HG02763 (cell line): ENCODE results near the gene ZNRF2.

Experiments used
- ATAC-seq: cut with Tn5 transposase; IDR thresholded peaks from one replicate; pipeline ENCODE4 v1.9.1; 2021; ENCODE audit warnings: mild to moderate bottlenecking, moderate library complexity; ENCODE audit not compliant: unreplicated experiment

The ZNRF2 gene

DNA sequence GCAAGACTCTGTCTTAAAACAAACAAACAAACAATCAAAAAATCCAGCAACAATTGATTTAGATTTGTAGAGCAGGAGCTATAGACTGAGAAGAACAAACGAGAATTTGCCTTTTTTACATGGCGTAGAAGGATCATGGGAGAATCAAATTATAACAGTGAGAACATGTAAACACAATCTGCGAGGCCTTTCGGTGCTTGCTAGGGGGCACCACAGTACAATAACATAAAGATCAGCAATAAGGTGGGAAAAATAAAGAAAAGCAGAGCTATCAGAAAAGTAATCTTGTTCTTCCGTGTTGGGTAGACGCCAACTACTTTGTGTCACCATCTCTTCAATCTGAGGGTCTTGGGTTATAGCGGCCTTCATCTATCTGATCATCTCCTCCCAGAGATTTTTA lies 112.0 kb downstream of the ZNRF2 start:
- ATAC-seq, result no peak

DNA sequence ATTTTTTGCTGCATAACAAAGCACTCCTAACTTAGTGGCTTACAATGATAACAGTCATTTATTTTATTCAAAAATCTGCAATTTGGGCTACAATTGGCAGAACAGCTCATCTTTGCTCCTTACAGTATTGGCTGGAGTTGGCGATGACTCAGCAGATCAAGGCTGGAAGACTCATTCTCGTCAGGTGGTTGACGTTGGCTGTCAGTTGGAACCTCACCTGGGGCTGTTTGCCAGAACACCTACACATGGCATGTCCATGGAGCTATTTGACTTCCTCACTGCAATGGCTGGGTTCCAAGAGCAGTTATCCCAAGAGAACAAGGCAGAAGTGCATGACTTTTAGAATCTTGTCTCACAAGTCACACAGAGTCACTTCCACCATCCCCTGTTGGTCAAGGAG lies 119.1 kb downstream of the ZNRF2 start:
- ATAC-seq, result no peak

DNA sequence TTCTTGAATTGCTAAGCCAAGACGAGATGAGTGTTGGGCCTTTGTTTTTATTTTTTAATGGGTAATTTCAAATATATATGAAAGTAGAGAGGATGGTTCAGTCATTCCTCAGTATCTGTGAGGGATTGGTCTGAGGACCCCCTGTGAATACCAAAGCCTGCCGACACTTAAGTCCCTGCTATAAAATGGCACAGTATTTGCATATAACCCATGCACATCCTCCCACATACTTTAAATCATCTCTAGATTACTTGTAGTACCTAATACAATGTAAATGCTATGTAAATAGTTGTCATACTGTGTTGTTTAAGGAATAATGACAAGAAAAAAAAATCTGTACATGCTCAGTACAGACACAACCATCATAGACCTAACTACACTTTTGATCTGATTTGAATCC lies 120.8 kb downstream of the ZNRF2 start:
- ATAC-seq, result no peak

DNA sequence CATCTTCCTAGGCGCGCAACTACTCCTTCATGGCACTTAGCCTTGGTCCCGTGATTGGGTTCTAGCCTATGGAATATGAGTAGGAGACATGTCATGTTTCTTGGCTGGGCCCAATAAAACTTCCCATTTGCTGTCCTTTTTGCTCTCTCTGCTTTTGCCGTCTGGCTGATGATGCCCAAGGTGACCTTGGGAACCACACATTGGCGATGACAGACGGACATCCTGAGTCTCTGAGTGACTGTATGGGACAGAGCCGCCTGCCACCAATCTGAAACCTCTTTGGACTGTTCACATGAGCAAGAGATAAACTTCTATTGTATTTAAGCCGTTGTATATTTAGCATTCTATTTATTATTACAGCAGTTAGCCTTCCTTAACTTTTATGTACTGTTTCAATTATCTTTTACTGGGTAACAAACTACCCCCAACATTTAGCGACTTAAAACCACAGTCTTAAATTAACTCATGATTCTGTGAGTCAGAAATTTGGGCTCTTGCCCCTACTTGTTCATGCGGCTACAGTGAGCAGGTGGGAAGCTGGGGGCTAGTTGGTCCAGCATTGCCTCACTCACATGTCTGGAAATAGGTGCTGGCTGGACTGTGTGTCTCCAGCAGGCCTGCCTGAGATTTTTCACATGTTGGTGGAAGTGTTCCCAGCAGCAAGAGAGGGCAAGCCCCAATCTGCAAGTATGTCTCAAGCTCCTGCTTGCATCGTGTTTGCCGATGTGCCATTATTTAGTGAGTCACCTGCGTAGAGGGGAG lies 122.4 kb downstream of the ZNRF2 start:
- no peak for ATAC-seq

GRCh38 chr7:30411173-30411572 lies 126.8 kb downstream of the ZNRF2 start:
- no peak for ATAC-seq

DNA sequence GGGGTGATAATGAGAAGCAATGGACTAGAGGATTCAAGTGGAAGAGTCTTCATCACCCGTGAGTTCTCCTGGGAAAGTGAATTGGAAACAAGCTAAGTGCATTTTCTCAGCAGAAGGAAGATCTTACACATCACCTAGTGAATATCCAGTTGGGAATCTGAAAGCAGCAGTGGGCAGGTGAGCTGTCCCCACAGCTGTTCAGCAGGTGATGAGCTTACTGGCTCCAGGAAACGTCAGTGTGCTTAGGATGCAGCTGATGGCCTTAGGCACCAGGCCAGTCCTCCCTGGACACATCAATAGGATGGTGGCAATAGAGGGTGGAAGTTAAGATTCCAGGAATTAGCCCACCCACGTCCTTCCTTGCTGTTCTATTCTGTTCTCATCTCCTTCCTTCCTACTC lies 127.5 kb downstream of the ZNRF2 start:
- ATAC-seq, result no peak

GRCh38 chr7:30412782-30413504 lies 128.5 kb downstream of the ZNRF2 start:
- ATAC-seq, result no peak

- no peak for ATAC-seq
Observed at GRCh38 chr7:30413864-30414263, 129.5 kb downstream of the ZNRF2 start.
